Stimulated activated CD8-positive, alpha-beta memory T cell treated with anti-CD3 and anti-CD28 coated beads, Interleukin-4, amount 100 ng/mL, for 4 hours (primary cell): ENCODE results near the gene KHNYN.
"Not testable (repeated sequence)": the region's sequence is repeated elsewhere in the genome, so short reads cannot be mapped to it uniquely, and the experiment has no call there.

Source experiments
- DNase-seq, 2 donors: peaks; one replicate each; pipeline ENCODE4 v3.0.0-alpha.2; 2020; ENCODE audit warnings: low read depth in 2 of 2, low spot score in 1 of 2

Gene KHNYN

DNA sequence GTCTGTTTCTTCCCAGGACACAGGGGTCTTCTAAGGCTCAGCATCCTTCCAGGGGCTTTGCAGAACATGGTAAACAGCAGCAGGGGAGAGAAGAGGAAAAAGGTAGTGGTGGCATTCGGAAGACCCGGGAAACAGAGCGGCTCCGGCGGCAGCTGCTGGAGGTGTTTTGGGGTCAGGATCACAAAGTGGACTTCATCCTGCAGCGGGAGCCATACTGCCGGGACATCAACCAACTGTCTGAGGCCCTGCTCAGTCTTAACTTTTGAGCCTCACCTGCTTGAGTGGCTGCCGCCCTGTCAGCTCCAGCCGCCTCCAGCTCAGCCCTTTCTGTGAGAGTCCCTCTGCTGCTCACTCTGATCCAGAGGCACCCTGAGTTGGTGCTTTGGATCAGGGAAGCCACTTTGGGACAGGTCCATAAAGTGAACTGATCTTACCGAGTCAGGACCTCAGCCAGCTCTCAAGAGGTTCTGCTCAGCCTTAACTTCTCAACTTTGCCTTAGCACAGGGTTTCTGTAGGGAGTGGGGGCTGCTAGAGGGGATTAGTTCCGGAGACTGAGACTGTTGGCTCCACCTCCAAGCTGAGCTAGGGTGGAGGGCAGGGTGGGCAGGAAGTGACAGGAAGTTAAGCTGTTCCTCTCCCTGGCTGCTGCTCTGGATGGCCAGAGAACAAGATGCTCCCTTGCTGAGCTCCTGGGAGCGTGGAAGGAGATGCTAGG, 7.4 kb downstream of the KHNYN start:
- no peak for DNase-seq

DNA sequence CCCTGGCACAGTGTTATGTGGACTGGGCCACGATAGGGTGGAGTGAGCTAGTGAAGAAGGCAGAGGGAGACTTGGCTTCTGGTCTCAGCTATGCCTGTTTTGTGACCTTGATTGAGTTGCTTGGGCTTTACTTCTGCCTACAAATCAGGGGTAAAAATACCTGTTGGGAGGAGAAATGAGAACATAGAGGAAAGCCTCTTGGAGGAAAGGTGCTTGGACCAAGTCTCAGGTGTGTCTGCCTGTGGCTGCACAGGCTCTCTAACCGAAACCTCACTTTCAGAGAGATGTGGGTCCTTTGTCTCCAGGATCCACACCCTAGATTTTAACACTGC, 7.9 kb downstream of the KHNYN start:
- no peak for DNase-seq

DNA sequence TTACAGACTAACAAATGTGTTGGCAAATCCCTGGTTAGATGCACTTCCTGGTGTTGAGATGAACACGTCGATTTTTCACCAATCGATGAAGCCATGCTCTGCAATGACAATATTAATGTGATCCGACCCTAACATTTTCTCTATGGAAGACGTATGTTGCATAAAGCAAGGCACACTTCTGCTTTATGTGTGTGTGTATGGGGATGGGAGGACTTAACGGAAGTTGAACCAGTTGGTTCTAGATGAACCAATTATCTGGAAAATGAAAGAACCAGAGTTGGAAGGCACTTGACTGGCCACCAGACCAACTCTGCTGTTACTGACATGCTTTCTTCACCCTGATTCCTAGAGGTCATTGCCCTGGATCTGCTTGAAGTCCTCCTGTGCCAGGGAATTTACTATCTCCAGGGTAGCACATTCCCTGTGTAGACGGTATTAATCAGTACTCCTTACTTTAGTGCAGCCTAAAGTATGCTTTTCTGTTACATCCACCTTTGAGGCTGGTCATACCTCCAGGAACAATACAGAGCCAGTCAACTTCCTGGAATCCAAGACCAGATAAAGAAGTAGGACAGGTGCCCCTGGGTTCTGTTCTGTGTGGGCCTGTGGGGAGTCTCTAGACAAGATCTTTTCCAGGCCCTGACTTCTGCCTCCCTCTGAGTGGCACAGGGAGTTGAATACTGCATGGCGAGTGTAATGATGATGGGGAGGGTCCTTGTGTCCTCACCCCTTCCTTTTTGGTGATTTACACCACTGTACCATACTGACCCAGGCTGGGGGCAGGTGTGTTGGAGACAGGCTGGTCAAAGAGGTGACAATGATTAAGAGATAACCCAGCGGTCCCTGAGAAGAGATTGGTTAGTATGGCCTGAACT, 8.7 kb downstream of the KHNYN start:
- no peak for DNase-seq

DNA sequence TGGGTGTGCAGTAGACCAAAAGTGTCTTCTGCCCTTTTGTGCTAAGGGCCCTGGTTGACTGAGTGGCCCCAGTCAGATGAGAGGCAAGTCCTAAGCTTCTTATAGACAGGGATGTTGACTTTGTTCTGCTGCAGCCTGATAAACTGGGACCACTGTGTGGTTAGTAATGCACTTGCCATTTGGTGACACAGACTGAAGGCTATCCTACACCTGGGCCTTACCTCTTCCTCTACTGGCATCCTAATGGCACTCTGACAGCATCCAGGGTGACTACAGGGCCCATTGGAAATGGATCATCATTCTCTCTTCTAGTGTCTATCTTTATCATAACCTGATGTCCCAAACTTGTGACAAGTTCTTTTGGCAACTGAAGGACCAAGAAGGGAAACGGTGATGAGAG, 9.5 kb downstream of the KHNYN start:
- no peak for DNase-seq

DNA sequence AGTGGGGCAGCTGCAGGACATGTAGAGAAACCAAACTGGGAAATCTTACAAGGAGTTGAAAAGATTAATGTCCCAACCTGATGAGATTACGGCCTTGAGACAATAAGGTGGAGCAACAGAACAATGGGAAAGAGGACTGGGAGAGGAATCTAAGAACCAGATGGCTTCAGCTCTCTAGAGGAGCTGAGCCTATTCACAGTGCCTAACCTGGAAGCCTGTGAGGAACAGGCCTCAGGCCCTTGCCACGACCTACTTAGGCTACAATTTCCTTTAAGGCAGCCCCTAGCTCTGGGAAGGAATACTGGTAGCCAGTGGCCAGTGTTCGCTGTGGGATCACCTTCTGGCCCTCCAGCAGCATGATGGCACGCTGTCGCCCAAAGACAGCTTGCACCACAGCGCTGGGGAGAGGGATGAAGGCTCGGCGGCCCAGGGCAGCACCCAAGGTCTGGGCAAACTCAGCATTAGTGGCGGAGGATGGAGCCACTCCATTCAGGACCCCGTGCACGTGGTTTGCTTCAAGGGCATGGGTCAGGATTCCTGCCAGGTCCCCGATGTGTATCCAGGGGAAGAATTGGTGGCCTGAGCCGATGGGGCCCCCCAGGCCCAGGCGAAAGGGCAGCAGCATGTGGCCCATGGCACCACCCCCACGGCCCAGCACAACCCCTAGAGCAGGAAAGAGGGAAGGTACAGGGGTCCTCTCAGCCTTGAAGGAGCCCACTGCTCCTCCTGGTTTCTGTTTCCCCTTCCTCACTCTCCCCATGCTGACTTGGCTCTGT, 10.3 kb downstream of the KHNYN start:
- no peak for DNase-seq

DNA sequence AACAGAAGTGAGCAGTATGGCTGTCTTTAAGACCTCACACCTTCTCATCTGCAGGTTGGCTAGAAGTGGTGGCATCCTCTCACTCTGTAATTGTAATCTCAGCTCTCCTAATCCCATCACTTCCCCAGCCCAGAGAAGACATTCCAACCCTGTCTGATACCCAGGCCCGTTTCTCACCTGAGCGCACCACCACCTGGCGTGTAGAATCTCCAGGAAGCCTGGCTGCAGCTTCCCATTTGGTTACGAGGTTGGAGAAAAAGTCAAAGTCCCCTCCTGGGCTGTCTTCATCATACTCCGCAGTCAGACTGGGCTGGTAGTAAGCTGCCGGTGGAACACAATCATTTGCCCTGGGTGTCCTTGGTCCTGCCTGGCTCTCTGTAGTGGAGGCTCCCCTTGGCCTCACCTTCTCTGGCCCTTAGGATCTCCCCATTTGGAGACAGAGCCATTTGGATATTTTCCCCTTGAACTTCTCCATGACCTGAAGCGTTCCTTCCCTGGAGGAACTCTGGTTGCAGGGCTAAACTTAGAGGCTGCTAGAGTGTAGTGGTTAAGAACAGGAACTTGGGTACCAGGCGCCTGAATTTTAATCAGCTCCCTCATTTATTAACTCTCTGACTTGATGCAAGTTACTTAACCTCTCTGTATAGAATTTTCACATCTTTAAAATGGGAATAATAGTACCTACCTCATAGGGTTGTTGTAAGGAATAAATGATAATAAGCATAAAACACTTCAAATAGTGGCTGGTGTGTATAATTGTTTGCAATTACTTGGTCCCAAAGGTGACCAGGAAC, 11.0 kb downstream of the KHNYN start:
- no peak for DNase-seq

DNA sequence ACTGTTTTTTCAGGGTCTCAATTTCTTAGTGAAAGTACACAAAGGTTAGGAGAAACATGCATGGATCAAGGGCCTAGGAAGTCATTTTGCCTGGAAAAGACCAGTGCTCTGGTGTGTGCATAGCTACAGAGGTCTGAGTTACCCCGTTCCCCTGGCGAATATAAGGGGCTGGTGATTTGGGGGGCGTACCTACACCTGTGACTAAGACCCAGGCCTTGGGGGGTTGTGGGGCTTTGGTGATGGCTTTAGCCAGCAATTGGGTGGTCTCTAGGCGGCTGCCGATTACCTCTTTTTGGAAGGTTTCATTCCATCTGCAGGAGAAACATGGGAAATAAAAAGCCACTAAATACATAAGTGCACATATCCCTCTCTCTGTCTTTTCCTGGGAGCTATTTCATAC, 11.7 kb downstream of the KHNYN start:
- no peak for DNase-seq

DNA sequence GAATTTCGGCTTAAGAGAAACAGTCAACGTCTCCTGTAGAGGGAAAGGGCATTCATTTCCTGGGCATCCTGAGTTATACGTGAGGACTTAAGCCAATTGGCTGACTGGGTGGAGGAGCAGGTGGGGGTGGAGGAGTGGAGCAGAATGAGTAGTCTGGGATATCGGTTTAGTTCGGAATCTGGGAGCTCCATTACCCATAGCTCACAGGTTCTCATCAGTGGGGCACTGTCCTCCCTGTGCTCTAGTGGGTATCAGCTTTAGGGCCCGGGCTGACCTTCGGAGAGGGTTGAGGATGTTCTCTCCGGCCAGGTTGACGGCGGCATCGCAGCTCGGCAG, 12.1 kb downstream of the KHNYN start:
- DNase-seq, result no peak

DNA sequence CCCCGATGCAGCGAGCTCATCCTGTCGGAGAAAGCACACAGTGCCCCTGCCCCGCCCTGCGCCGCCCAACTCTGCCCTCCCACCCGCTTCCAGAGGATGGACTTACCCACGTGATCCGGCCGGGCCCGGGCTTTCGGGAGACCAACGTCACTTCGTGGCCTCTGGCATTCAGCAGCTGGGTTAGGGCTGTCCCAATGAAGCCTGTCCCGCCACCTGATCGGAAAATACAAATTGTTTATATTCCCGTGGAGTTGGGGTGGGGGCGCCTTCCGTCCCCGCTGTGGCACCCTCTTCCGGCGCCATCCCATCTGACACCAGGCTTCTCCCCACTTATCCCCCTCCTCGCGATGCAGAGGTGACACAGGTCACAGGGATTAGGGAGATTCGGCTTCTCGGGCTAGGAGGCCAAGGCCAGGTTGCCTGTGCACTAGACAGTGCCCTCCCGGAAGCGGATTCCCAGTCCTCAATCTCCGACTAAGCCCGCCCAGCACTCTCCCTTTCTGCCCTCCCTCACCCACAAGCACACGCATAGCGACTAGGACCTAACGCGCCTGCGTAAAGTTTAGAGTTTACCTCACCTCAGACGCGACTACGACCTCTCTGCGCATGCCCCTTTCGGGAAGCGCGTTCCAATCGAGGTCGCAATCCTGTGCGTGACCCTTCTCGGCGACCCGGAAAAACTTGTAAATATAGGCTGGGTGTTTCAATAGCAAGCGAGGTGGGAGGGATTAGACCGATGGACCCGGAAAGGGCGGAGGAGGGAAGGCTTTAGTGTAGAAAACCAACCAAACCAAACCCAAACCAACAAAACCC, 12.7 kb downstream of the KHNYN start, which contains the start of gene SDR39U1:
TSS of gene SDR39U1 (minus strand) at position 537 of the 813 bp plus-strand sequence. CDS start at position 530, 7 bp downstream.
- peak; percentile 90 to 93 for DNase-seq

DNA sequence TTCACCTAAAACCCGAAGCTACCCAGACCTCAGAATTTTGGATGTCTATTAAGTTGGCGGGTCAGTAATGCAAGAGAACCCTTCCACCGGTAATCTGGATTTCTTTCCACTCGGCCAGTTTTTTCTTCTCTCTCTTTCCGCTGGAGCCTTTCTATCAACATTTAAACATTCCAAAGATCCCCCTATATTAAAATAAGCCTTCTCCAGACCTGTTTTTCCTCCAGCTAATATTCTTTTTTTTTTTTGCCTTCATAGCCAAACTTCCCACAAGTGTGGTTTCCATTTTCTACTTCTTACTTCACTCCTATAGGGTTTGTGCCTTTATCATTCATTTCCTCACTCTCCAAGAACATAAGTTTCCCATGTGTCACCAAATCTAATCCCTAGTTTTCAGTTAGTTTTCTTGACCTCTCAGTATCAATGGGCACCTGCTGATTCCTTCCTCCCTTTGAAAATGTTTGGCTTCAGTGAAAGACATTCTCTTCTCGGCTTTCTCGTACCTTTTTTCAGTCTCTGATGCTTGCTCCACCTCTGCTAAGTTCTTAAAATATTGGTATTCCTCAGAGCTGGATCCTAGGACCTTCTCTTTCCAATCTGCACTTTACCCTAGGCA, 13.4 kb downstream of the KHNYN start:
- DNase-seq, result no peak

DNA sequence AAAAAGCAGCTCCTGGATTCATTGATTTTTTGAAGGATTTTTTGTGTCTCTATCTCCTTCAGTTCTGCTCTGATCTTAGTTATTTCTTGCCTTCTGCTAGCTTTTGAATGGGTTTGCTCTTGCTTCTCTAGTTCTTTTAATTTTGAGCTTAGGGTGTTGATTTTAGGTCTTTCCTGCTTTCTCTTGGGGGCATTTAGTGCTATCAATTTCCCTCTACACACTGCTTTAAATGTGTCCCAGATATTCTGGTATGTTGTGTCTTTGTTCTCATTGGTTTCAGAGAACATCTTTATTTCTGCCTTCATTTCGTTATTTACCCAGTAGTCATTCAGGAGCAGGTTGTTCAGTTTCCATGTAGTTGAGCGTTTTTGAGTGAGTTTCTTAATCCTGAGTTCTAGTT, 21.1 kb downstream of the KHNYN start:
- DNase-seq, result not testable (repeated sequence)

DNA sequence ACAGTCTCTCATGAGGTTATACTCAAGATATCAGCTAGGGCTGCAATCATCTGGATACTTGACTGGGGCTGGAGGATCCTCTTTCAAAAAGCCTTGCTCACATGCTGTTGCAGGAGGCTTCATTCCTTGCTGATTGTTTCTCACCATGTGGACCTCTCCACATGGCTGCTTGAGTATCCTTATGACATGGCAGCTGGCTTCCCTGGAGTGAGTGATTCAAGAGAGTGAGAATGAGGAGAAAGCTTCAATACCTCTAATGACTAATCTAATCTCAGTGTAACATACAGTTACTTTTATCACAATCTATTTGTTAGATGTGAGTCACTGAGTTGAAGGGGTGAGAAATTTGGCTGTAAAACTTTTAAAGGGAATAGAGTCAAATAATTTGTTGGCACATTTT, 27.2 kb downstream of the KHNYN start:
- no peak for DNase-seq

DNA sequence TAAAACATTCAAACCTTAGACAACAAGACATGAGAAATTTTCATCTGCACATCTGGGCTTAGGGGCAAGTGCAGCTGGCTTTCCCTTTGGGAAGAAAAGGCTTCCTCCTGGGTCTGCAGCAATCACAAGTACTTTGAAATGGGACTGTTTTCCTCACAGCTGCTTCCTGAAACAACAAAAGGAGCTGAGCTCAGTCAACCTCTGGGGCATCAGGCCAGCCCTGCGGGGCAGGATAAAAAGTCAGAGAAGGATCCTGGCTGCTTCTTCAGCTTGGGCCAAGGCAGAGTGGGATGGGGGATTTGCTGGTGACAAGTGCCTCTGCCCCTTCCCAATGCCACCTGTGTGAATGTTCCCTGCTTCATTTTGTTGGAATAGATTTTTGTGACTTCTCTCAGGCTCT, 29.0 kb downstream of the KHNYN start:
- no peak for DNase-seq

DNA sequence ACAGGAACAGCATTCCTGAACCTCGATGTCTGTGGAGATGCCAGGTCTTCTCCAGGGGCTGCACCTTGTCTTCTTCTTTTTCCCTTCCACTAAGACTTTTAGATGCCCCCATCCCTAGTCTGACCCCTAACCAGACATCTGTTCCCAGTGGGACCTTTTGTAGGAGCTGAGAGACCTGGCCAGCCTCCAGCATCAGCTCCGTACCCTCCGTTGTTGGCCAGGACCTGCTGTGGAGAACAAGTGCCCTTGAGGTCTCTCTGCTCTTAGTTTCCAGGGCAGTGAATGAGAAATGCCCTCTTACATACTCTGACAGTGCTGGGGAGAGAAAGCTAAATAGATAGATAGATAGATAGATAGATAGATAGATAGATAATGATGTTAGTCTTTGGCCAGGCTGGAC, 29.6 kb downstream of the KHNYN start:
- DNase-seq, result no peak

DNA sequence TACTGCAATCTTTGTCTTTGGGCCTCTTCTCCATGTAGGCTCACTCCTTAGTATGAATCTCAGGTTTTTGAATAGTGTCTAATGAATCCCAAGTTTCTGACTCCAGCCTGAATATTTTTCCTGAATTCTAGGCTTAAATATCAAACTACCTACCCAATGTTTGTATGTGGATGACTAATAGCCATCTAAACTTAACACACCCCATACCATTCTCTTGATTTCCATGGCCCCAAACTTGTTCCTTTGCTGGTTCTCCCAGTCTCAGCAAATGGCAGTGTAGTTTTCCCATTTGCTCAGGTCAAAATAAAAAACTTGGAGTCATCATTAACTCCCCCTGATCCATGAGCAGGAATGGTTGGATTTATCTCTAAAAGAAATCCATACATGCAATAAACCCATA, 31.6 kb downstream of the KHNYN start:
- DNase-seq, result no peak

DNA sequence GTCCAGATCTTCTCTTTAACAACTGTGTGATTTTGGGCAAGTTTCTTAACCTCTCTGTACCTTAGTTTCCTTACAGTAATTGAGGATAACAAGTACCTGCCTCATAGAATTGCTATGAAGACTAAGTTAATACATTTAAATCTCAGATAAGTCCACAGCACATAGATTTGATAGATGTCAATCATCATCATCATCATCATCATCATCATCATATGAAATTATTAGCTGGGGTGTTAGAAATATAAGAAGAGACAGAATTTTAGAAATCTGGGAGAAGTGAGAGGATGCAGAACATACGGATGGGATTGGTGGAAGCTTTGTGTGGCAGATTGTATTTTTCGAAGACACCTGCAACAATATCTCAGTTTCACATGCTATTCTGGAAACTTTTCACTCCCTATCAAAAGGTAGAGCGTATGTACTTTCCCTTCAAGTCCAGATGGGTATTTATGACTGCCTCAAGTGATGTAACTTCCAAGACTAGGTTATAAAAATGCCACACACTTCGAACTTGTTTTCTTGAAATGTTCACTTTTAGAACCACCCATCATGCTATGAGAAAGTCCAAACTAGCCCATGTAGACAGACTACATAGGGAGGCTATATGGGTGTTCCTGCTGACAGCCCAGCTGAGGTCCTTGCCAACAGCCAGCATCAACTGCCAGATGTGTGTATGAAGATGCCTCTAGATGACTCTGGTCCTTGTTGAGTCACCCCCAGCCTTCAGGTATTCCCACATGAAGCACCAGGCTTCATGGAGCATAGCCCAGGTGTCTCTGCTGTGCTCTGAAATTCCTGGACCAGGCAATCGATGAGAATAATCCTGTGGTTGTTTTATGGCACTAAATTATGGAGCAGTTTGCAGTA, 33.5 kb downstream of the KHNYN start:
- no peak for DNase-seq

DNA sequence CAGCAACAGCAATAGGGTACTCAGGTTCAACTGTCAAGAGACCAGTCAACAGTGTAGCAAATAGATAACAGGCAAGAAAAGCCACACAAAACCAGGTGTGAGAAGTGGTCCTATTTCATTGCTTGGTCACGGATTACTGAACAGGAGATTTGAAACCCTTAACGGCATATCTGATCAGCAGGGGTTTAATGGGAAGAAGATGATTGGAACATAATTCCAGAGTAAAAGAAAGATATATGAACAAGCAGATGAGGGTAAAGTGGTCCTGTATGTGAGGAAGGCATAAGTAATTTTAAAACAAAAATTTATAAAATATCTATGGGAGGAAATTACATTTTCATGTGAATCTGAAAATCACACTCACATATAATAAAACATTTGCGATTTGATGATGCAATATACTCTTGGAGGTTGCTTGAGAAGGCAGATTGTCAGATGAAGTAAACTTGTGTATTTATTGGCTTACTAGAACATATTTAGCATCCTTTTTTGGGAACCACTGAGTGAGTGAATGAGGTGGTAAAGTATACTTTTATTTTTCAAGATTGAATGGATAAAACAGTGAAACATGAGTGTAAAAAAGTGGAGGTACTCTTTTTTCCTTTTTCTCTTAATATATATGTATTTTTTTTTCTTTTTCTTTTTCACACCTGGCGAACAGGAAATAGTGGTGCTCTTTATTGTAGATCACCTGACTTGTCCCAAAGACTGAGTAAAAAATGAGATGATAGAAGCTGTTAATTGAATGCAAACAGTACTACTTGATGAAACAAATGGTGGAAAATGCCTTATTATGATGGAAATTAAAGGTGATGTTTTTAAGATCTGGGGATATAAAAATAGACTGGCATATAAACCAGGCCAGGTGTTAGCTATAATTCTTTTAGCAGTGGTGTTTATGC, 34.4 kb downstream of the KHNYN start:
- no peak for DNase-seq

DNA sequence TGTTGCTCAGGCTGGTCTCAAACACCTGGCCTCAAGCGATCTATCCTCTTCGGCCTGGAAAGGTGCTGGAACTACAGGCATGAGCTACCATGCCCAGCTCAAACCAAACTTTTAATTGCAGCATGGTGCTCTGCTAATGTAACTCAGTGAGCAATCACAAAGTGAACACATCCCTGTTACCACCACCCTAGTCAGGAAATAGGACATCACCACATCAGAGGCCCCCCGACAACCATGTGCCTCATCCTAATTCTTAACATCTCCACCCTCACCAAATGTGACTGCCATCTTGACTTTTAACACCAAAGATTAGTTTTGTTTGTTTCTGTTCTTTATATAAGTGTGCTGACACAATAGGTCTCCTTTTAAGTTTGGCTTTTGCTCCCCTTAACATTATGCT, 35.6 kb downstream of the KHNYN start:
- DNase-seq, result no peak
